Panc1 (cell line): Measurements from ENCODE around the gene SATB1. TPM values are rescaled to one million over a fixed set of nuclear protein-coding genes. Genes with fewer than 3 reads are reported as not detected.

Experiments
- ATAC-seq: fragments of 200-7000 bp; cut with Tn5 transposase; 2 replicates; pipeline ENCODE4 v1.9.1; 2020; ENCODE audit warnings: mild to moderate bottlenecking, moderate library complexity
- BruUV-seq: library from RNA; stranded (reverse); fragments of 400-500 nt; replicated peaks from 2 replicates; lab custom pipeline; 2021; lab: Mats Ljungman, UMichigan
- CTCF ChIA-PET: fragments of 300-600 bp; sonication (Branson Sonifier 250); formaldehyde crosslinking; loops from one replicate; lab custom pipeline; 2022; ENCODE audit warnings: antibody characterized with exemption; lab: Charles Lee
- POLR2A ChIA-PET: fragments of 300-600 bp; sonication (Branson Sonifier 250); formaldehyde crosslinking; loops from one replicate; lab custom pipeline; 2022; ENCODE audit warnings: antibody characterized with exemption; lab: Charles Lee
- DNase-seq: peaks from one replicate; pipeline ENCODE4 v3.0.0-alpha.2; 2010; ENCODE audit warnings: low read depth, low spot score
- H3K27ac ChIP-seq: 2 replicates; pipeline ENCODE4 v1.5.1; 2011; ENCODE audit warnings: mild to moderate bottlenecking, low read length, inconsistent platforms
- H3K27me3 ChIP-seq: fragments of 200-500 bp; sonication (Bioruptor generic); 2 replicates; pipeline ENCODE4 v1.6.0; 2014; ENCODE audit warnings: low read length, inconsistent platforms; ENCODE audit not compliant: control insufficient read depth, insufficient read depth
- H3K36me3 ChIP-seq: fragments of 200-500 bp; sonication (Bioruptor generic); 2 replicates; pipeline ENCODE4 v1.5.1; 2014; ENCODE audit warnings: inconsistent platforms, mild to moderate bottlenecking, low read length, moderate library complexity; ENCODE audit not compliant: control insufficient read depth, insufficient read depth
- H3K4me1 ChIP-seq: 2 replicates; pipeline ENCODE4 v1.5.1; 2011; ENCODE audit warnings: inconsistent platforms, mild to moderate bottlenecking, low read length, moderate library complexity; ENCODE audit not compliant: control insufficient read depth, insufficient read depth
- H3K4me3 ChIP-seq, 2 experiments: 2 replicates each; pipeline ENCODE4 v1.5.1; 2011 to 2012; ENCODE audit warnings: low read depth in 2 of 2, low read length in 2 of 2, mild to moderate bottlenecking in 2 of 2, inconsistent platforms in 1 of 2, moderate library complexity in 1 of 2
- H3K9me3 ChIP-seq: fragments of 200-500 bp; sonication (Bioruptor generic); 2 replicates; pipeline ENCODE4 v1.5.1; 2014; ENCODE audit warnings: low read depth, mild to moderate bottlenecking, inconsistent platforms, low read length, moderate library complexity; ENCODE audit not compliant: control insufficient read depth, insufficient read depth
- POLR2AphosphoS5 ChIP-seq: IDR thresholded peaks from 2 replicates; pipeline ENCODE4 v1.6.1; 2012; ENCODE audit warnings: mild to moderate bottlenecking, low read depth, low read length, moderate library complexity
- SIN3A ChIP-seq: IDR thresholded peaks from 2 replicates; pipeline ENCODE4 v1.6.1; 2012; ENCODE audit warnings: low read depth, mild to moderate bottlenecking, low read length, moderate library complexity, borderline replicate concordance; ENCODE audit not compliant: insufficient read depth
- TCF7L2 ChIP-seq: IDR thresholded peaks from 2 replicates; pipeline ENCODE4 v1.6.1; 2011; ENCODE audit warnings: mild to moderate bottlenecking, low read depth, low read length, inconsistent platforms
- in situ Hi-C: cut with HindIII; loops from 2 replicates; pipeline ENCODE4 v1.10.0; 2016; ENCODE audit warnings: low sequenced_read_pairs, low pct_unique_long_range_greater_than_20kb
- intact Hi-C: fragments of 100-400 bp; cut with micrococcal nuclease; formaldehyde crosslinking; loops from one replicate; pipeline ENCODE4 v1.10.0; 2022; ENCODE audit not compliant: unreplicated experiment
- total RNA-seq: library from RNA; stranded (reverse); gene quantifications from one replicate; pipeline ENCODE4 v1.2.1, GENCODE V29; 2021; ENCODE audit not compliant: unreplicated experiment
- TF ChIP-seq, protein P1 (sequence below), 2 experiments: IDR thresholded peaks; 2 replicates each; pipeline ENCODE4 v1.6.1; 2011 to 2012; ENCODE audit warnings: low read depth in 2 of 2, control low read depth in 1 of 2, low read length in 1 of 2, mild to moderate bottlenecking in 1 of 2, moderate library complexity in 1 of 2; ENCODE audit not compliant: insufficient read depth in 1 of 2
- TF ChIP-seq, protein P2 (sequence below): fragments of 450-650 bp; IDR thresholded peaks from 2 replicates; pipeline ENCODE4 v1.5.1; 2017; ENCODE audit warnings: mild to moderate bottlenecking

Gene SATB1
- total RNA-seq, 1 experiment from 2014 or later = 0.31 TPM

DNA sequence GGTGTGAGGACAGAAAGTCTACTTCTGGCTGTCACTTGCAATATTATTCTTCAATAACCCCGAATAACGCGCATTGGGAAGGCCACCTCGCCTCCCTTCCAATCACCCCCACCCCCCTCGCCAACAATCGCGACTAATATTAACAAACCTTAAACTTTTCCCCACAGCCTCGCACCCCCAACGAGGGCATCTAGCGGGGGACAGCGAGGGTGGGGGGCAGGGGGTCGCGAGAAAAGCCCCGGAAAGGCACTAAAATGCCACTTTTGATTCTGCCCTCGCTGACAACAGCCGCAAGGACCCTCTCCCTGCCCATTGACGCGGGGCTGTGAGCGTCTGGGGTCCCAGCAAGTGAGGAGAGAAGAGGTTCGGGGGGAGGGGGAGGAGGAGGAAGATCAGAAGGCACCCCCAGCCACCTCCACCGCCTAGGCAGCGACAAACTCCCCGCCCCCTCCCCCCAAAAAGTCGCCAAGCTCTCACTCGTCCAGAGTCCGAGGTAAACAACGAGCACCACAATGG, 868 bp downstream of the SATB1 start:
- ChIA-PET POLR2A (no interaction called here), CTCF (no interaction called here)
- in situ Hi-C loops = no loop called here
- no peak for DNase-seq
- Histone ChIP-seq H3K9me3 (no peaks in the 10 kb centered on the region), H3K27me3 (peaks cover 12% of the 10 kb centered on the region), H3K36me3 (no peaks in the 10 kb centered on the region), H3K27ac (no peak overlapping the region), H3K4me3 (peak overlapping the region; percentile 45 to 49), H3K4me1 (peaks cover 2% of the 10 kb centered on the region)
- intact Hi-C loops = no loop called here
- no peak for TF ChIP-seq SIN3A
- TF ChIP-seq, protein P1, sequence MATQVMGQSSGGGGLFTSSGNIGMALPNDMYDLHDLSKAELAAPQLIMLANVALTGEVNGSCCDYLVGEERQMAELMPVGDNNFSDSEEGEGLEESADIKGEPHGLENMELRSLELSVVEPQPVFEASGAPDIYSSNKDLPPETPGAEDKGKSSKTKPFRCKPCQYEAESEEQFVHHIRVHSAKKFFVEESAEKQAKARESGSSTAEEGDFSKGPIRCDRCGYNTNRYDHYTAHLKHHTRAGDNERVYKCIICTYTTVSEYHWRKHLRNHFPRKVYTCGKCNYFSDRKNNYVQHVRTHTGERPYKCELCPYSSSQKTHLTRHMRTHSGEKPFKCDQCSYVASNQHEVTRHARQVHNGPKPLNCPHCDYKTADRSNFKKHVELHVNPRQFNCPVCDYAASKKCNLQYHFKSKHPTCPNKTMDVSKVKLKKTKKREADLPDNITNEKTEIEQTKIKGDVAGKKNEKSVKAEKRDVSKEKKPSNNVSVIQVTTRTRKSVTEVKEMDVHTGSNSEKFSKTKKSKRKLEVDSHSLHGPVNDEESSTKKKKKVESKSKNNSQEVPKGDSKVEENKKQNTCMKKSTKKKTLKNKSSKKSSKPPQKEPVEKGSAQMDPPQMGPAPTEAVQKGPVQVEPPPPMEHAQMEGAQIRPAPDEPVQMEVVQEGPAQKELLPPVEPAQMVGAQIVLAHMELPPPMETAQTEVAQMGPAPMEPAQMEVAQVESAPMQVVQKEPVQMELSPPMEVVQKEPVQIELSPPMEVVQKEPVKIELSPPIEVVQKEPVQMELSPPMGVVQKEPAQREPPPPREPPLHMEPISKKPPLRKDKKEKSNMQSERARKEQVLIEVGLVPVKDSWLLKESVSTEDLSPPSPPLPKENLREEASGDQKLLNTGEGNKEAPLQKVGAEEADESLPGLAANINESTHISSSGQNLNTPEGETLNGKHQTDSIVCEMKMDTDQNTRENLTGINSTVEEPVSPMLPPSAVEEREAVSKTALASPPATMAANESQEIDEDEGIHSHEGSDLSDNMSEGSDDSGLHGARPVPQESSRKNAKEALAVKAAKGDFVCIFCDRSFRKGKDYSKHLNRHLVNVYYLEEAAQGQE (IDR thresholded peaks at IDR 0.05; ENCODE audit: insufficient read depth in 1 of 2, low read depth in 2 of 2, low read length in 1 of 2) = no peak
- TF ChIP-seq, protein P2, sequence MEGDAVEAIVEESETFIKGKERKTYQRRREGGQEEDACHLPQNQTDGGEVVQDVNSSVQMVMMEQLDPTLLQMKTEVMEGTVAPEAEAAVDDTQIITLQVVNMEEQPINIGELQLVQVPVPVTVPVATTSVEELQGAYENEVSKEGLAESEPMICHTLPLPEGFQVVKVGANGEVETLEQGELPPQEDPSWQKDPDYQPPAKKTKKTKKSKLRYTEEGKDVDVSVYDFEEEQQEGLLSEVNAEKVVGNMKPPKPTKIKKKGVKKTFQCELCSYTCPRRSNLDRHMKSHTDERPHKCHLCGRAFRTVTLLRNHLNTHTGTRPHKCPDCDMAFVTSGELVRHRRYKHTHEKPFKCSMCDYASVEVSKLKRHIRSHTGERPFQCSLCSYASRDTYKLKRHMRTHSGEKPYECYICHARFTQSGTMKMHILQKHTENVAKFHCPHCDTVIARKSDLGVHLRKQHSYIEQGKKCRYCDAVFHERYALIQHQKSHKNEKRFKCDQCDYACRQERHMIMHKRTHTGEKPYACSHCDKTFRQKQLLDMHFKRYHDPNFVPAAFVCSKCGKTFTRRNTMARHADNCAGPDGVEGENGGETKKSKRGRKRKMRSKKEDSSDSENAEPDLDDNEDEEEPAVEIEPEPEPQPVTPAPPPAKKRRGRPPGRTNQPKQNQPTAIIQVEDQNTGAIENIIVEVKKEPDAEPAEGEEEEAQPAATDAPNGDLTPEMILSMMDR = no peak
- no peak for TF ChIP-seq POLR2AphosphoS5
- no peak for TF ChIP-seq TCF7L2
- ATAC-seq = peak; percentile 33; the same call in 1 of the 2 replicates
- BruUV-seq = no TSS peak

DNA sequence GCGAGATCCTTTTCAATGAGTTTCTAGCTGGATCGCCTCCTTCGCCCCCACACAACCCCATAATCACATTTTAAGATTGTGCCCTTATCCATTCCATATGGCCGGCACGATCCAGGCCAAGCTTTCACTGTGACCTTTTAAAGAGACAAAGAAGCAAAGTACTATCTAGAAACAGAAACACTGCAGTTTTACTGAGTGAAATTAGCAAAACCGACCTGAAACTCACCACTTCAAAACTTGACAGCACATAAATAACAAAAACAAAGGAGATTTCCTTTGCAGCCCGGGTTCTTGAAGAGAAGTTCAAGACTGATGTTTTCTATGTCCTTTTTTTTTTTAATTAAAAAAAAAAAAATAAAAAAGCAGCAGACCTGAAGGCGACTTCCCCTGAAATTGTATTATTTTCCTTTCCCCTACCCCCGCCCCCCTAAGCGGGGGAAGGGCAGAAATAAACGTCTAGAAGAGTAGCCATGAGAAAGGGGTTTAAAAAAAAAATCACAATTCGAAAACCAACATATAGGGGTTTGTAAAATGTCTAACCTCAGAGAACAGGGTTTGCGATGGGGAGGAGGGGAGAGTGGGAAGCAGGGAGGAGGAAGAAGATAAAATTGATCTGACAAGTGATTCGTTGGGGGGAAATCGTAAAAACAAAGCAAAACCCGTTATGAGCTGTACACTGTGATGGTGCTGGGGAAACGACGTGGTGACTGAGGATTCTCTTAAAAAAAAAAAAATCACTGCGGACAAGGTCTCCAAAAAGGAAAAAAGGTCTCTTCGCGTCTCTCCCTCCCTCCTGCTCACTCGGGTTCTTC, 1.5 kb downstream of the SATB1 start:
- Histone ChIP-seq H3K4me3 (peak overlapping the region; percentile 45 to 49), H3K27me3 (peaks cover 12% of the 10 kb centered on the region), H3K9me3 (no peaks in the 10 kb centered on the region), H3K4me1 (peaks cover 2% of the 10 kb centered on the region), H3K36me3 (no peaks in the 10 kb centered on the region), H3K27ac (no peak overlapping the region)
- TF ChIP-seq, protein P1 (IDR thresholded peaks at IDR 0.05; ENCODE audit: insufficient read depth in 1 of 2, low read depth in 2 of 2, low read length in 1 of 2) = no peak
- TF ChIP-seq TCF7L2 (no peak), SIN3A (no peak), POLR2AphosphoS5 (no peak)
- TF ChIP-seq, protein P2 = no peak
- BruUV-seq = no TSS peak
- in situ Hi-C loops (no loop called here), intact Hi-C loops (no loop called here)
- ChIA-PET CTCF (no interaction called here), POLR2A (no interaction called here)
- DNase-seq = no peak
- no peak for ATAC-seq
